Nephron (organoid): Measurements from ENCODE around the gene RAMP3.

Experiments
- H3K27ac Mint-ChIP-seq, 3 experiments: 2 replicates each; pipeline ENCODE4 v1.8.0; 2020; ENCODE audit warnings: mixed read lengths in 3 of 3, mild to moderate bottlenecking in 2 of 3, moderate library complexity in 1 of 3
- H3K27me3 Mint-ChIP-seq: 2 replicates; pipeline ENCODE4 v1.8.0; 2021; ENCODE audit warnings: low read depth, mild to moderate bottlenecking, moderate library complexity, mixed read lengths
- H3K36me3 Mint-ChIP-seq: 2 replicates; pipeline ENCODE4 v1.8.0; 2020; ENCODE audit warnings: low read depth, mixed read lengths
- H3K4me1 Mint-ChIP-seq: 2 replicates; pipeline ENCODE4 v1.8.0; 2020; ENCODE audit warnings: mixed read lengths
- H3K4me3 Mint-ChIP-seq, 3 experiments: 2 replicates each; pipeline ENCODE4 v1.8.0; 2020; ENCODE audit warnings: mild to moderate bottlenecking in 3 of 3, mixed read lengths in 3 of 3, moderate library complexity in 2 of 3
- H3K9me3 Mint-ChIP-seq: 2 replicates; pipeline ENCODE4 v1.8.0; 2020; ENCODE audit warnings: mixed read lengths
- CTCF ChIP-seq, 3 experiments: fragments of 200-600 bp; sonication (generic); IDR thresholded peaks; one replicate each; pipeline ENCODE4 v1.5.0; 2021; ENCODE audit warnings: antibody characterized with exemption in 3 of 3; ENCODE audit not compliant: unreplicated experiment in 3 of 3

Gene RAMP3

GRCh38 chr7:45146531-45147379 lies 10.8 kb upstream of the RAMP3 start:
- Mint-ChIP-seq H3K27ac (no peak overlapping the region), H3K4me3 (no peak overlapping the region), H3K36me3 (no peaks in the 10 kb centered on the region), H3K27me3 (peaks cover 17% of the 10 kb centered on the region), H3K9me3 (no peaks in the 10 kb centered on the region), H3K4me1 (no peaks in the 10 kb centered on the region)
- no peak for TF ChIP-seq CTCF (IDR thresholded peaks at IDR 0.05; ENCODE audit: unreplicated experiment in 3 of 3)

- TF ChIP-seq CTCF (IDR thresholded peaks at IDR 0.05; ENCODE audit: unreplicated experiment in 3 of 3), result no peak
- H3K36me3 Mint-ChIP-seq, result no peaks in the 10 kb centered on the region
- H3K4me1 Mint-ChIP-seq, result no peaks in the 10 kb centered on the region
- no peak overlapping the region for H3K27ac Mint-ChIP-seq
- H3K27me3 Mint-ChIP-seq, result peaks cover 17% of the 10 kb centered on the region
- H3K9me3 Mint-ChIP-seq, result no peaks in the 10 kb centered on the region
- H3K4me3 Mint-ChIP-seq, result no peak overlapping the region
These were observed 9.5 kb upstream of the RAMP3 start for GRCh38 chr7:45147858-45148652.

GRCh38 chr7:45148653-45148973 lies 9.0 kb upstream of the RAMP3 start:
- peaks cover 20% of the 10 kb centered on the region for H3K27me3 Mint-ChIP-seq
- H3K4me3 Mint-ChIP-seq, result no peak overlapping the region
- no peaks in the 10 kb centered on the region for H3K4me1 Mint-ChIP-seq
- no peak overlapping the region for H3K27ac Mint-ChIP-seq
- TF ChIP-seq CTCF (IDR thresholded peaks at IDR 0.05; ENCODE audit: unreplicated experiment in 3 of 3), result no peak
- H3K9me3 Mint-ChIP-seq, result no peaks in the 10 kb centered on the region
- no peaks in the 10 kb centered on the region for H3K36me3 Mint-ChIP-seq

- H3K36me3 Mint-ChIP-seq, result no peaks in the 10 kb centered on the region
- H3K4me1 Mint-ChIP-seq, result no peaks in the 10 kb centered on the region
- no peaks in the 10 kb centered on the region for H3K9me3 Mint-ChIP-seq
- H3K4me3 Mint-ChIP-seq, result no peak overlapping the region
- peaks cover 23% of the 10 kb centered on the region for H3K27me3 Mint-ChIP-seq
- H3K27ac Mint-ChIP-seq, result no peak overlapping the region
- no peak for TF ChIP-seq CTCF (IDR thresholded peaks at IDR 0.05; ENCODE audit: unreplicated experiment in 3 of 3)
These were observed 8.0 kb upstream of the RAMP3 start for GRCh38 chr7:45149606-45150005.

GRCh38 chr7:45150199-45150598 lies 7.4 kb upstream of the RAMP3 start:
- Mint-ChIP-seq H3K4me3 (no peak overlapping the region), H3K9me3 (no peaks in the 10 kb centered on the region), H3K27ac (no peak overlapping the region), H3K4me1 (no peaks in the 10 kb centered on the region), H3K36me3 (no peaks in the 10 kb centered on the region), H3K27me3 (peaks cover 28% of the 10 kb centered on the region)
- TF ChIP-seq CTCF (IDR thresholded peaks at IDR 0.05; ENCODE audit: unreplicated experiment in 3 of 3), result no peak
